HG03108 (cell line): ENCODE data around the gene CTTNBP2NL.
"Not testable (repeated sequence)": the region's sequence is repeated elsewhere in the genome, so short reads cannot be mapped to it uniquely, and the experiment has no call there.

Source experiments
- ATAC-seq: cut with Tn5 transposase; IDR thresholded peaks from one replicate; pipeline ENCODE4 v1.9.1; 2021; ENCODE audit warnings: moderate library complexity; ENCODE audit not compliant: unreplicated experiment

CTTNBP2NL gene

GRCh38 chr1:112423207-112423606 is 27.2 kb downstream of the CTTNBP2NL start:
- no peak for ATAC-seq

GRCh38 chr1:112423666-112424065 is 27.7 kb downstream of the CTTNBP2NL start:
- ATAC-seq, result not testable (repeated sequence)

- no peak for ATAC-seq
Observed at GRCh38 chr1:112429749-112430148, 33.7 kb downstream of the CTTNBP2NL start.

GRCh38 chr1:112431038-112431437 is 35.0 kb downstream of the CTTNBP2NL start:
- no peak for ATAC-seq

- ATAC-seq, result no peak
Observed at GRCh38 chr1:112435448-112435847, 39.4 kb downstream of the CTTNBP2NL start.

GRCh38 chr1:112436384-112437156 is 40.6 kb downstream of the CTTNBP2NL start:
- ATAC-seq, result no peak

GRCh38 chr1:112438156-112438555 is 42.1 kb downstream of the CTTNBP2NL start:
- ATAC-seq, result not testable (repeated sequence)

GRCh38 chr1:112439592-112439991 is 43.6 kb downstream of the CTTNBP2NL start:
- no peak for ATAC-seq

GRCh38 chr1:112440574-112440973 is 44.6 kb downstream of the CTTNBP2NL start:
- no peak for ATAC-seq

GRCh38 chr1:112444269-112444668 is 48.3 kb downstream of the CTTNBP2NL start:
- ATAC-seq, result no peak

GRCh38 chr1:112445596-112445995 is 49.6 kb downstream of the CTTNBP2NL start:
- no peak for ATAC-seq

- ATAC-seq, result no peak
Observed at GRCh38 chr1:112446411-112446810, 50.4 kb downstream of the CTTNBP2NL start.

GRCh38 chr1:112448904-112449629 is 53.1 kb downstream of the CTTNBP2NL start:
- no peak for ATAC-seq

- ATAC-seq, result no peak
Observed at GRCh38 chr1:112449630-112449983, 53.6 kb downstream of the CTTNBP2NL start.

- no peak for ATAC-seq
Observed at GRCh38 chr1:112450773-112451172, 54.8 kb downstream of the CTTNBP2NL start.

GRCh38 chr1:112451301-112451700 is 55.3 kb downstream of the CTTNBP2NL start:
- ATAC-seq, result not testable (repeated sequence)

- ATAC-seq, result no peak
Observed at GRCh38 chr1:112453876-112454275, 57.9 kb downstream of the CTTNBP2NL start.

- ATAC-seq, result no peak
Observed at GRCh38 chr1:112454316-112454715, 58.3 kb downstream of the CTTNBP2NL start.

GRCh38 chr1:112457241-112457640 is 61.2 kb downstream of the CTTNBP2NL start:
- no peak for ATAC-seq

GRCh38 chr1:112457955-112458354 is 61.9 kb downstream of the CTTNBP2NL start:
- ATAC-seq, result no peak

- no peak for ATAC-seq
Observed at GRCh38 chr1:112458756-112459155, 62.7 kb downstream of the CTTNBP2NL start.

- no peak for ATAC-seq
Observed at GRCh38 chr1:112460615-112461014, 64.6 kb downstream of the CTTNBP2NL start.
